ACHN (cell line): Measurements from ENCODE around the gene CRACR2A.

ENCODE experiments used
- DNase-seq: peaks from one replicate; pipeline ENCODE4 v3.0.0-alpha.2; 2015
- in situ Hi-C: cut with HindIII; loops from 2 replicates; pipeline ENCODE4 v1.10.0; 2017; ENCODE audit warnings: low sequenced_read_pairs, low pct_ligation_motif_present, low pct_unique_long_range_greater_than_20kb

Gene CRACR2A

DNA sequence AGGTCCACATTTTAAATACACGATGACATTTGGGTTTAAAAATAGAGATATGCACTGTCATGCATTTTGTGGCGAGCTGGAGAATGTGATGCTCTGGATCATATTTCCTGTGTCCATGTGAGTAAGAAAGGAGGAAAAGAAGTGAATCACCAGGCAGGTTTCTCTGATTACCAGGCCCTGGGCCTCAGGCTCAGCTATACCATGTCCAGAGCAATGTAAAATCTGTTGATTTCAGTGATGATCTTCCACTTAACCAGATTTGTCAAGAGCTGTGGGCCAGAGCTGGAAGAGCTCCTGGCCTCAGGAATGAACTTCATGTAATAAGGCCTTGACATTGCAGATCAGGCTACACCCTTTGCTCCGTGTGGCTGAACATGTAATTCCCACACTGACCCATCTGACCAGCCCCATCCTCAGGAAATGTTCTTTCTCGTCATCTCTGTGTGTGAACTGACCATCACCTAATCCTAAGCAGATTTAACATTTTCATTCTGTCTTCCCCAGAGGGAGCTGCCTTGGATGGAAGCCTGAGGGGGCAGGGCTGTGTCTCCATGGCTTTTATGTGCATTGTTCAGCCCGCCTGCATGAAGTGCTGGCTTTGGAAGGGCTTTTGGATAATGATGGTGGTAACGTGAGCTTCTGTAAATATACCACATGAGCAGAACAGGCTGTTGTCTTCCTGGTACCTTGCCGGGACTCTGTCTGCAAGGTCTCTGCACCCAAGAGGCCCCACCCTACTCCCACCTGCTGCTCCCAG, 54.5 kb downstream of the CRACR2A start:
- in situ Hi-C loops = no loop called here
- DNase-seq = peak; percentile 73

DNA sequence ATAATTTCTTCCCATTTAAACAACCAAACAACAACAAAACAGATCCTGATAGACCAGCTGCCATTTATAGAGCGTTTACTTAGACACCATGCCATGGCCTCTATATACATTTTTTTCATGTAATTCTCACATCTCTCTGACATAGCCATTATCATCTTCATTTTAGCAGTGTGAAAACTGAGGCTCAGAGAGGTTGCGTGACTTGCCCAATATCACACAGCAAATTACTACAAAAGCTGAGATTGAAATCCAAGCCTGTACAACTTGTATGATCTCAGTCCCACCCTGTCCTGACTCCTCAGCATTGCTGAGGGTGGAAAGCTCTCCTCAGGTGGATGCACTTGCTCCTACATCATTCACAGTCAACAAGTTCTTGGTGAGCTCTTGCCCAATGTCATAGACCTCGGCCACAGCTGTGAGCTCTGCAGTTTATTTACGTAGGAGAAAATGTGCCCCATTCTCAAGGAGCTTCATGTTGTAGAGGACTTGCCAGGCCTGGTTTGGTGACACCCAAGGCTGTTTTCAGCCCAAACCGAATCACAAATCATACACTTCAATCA, 55.5 kb downstream of the CRACR2A start:
- DNase-seq = no peak
- in situ Hi-C loops = no loop called here

- DNase-seq = no peak
- in situ Hi-C loops = no loop called here
These were observed 58.2 kb downstream of the CRACR2A start for GRCh38 chr12:3694673-3695072.

DNA sequence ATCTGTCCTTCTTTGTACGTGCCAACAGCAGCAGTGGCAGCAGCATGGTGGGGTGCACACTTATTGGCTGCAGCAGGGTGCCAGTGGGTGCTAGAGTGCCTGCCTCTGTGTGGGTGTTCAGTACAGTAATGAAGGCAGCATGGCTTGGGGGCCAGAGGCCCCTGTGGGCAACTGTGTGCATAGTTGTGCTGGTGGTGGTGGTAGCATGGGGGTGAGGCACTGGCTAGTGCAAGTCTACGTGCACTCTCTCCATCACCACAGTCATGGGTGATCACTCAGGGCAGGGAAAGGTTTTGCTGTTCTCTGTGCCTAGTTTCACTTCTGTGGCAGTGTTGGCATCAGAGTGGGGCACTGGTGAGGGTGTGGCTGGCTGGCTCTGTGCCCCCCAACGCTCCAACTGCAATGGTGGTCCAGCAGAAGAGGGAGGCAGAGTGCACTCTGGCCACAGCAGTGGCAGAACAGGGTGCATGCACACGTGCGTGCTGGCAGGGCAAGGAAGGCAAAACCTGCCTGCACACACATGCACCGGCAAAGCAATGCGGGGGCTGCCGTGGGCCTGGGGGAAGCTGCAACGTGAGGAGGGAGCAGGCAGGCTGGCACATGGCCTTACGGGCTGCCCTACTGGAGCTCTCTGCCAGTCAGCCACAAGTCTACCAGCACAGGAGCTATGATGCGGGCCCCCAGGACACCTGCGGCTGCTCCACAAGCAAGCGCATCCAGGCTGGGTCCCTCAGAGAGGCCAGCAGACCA, 60.1 kb downstream of the CRACR2A start:
- in situ Hi-C loops = no loop called here
- DNase-seq = no peak

- in situ Hi-C loops = no loop called here
- DNase-seq = no peak
These were observed 66.4 kb downstream of the CRACR2A start for GRCh38 chr12:3686463-3686862.

GRCh38 chr12:3685830-3686229, 67.1 kb downstream of the CRACR2A start:
- in situ Hi-C loops = no loop called here
- DNase-seq = no peak

DNA sequence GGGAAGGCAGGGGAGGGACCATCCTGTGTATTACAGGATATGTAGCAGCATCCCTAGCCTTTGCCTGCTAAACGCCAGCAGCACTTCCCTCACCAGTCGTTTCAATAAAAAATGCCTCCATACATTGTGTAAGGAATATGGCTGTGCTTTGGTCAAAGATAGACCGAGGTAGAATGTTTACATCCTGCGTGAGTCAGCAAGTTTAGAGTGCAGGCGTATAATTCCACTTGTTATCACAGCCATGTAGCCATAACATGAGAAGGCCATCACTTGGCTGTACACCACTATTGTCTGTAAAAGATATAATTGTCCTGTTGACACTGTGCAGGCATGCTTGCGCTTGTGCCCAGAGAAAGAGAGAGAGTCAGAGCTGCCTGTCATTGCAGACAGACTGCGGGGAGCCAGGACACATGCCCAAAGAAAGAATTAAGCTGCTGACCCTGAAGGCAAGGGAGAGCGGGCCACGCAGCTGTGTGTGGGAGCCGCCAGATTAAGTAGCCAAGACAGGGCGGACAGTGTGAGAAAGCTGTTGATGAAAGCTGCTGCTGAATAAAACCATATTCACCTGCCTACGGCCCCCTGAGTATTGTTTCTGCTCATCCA, 68.4 kb downstream of the CRACR2A start:
- in situ Hi-C loops = no loop called here
- DNase-seq = no peak

- in situ Hi-C loops = no loop called here
- DNase-seq = no peak
These were observed 69.2 kb downstream of the CRACR2A start for GRCh38 chr12:3683670-3684069.

GRCh38 chr12:3681595-3682061, 71.3 kb downstream of the CRACR2A start:
- no peak for DNase-seq
- in situ Hi-C loops = no loop called here

DNA sequence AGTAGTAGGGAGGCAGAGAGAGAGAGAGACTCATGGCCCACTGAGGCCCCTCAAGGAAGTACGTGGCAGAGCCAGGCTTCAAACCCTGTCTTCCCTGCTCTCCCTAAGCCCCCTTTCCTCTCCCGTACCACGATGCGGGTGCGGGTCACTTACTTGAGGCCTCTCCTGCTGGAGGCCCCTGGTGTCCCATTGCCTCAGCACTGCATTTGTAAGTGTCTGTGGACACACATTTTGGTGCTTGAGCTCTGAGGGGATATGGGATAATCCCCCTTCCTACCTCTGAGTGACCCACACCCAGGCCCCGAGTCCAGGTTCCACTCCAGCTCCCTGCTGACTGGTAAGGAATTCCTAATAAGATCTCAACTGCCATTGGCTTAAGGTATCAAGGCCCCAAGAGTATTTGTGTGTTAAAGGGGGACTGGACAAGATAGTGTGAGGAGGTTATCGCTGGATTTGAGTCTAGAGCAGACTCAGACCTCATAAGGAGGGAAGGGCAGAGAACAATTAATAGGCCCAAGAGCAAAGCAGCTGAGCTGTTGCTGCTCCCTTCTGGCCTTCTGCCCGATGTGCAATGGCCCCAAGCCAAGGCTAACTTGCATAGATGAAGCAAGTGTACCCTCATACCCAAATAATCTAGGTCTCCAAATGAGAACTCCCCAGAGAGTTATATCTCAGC, 71.9 kb downstream of the CRACR2A start:
- DNase-seq = no peak
- in situ Hi-C loops = no loop called here

- no peak for DNase-seq
- in situ Hi-C loops = no loop called here
These were observed 73.1 kb downstream of the CRACR2A start for GRCh38 chr12:3679831-3680230.

DNA sequence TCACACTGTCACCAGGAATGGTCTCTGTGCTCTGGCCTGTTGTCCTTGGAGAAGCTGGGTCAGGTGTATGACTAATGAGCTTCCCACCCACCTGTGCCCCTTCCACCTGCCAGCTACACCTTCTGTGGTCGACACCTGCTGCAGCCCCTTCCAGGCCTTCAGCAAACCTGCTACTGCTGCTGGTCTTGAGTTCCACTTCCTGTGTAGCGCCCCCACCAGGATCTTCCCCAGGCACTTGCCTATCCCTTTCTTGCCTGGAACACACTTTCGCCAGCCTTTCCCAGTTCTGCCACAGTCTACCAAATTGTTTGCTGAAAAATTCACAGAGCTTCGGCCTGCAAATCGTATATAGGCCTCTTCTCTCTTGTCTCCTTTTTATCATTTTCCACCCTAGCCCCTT, 75.3 kb downstream of the CRACR2A start:
- in situ Hi-C loops = no loop called here
- no peak for DNase-seq

- in situ Hi-C loops = loop anchor here (25.0 kb wide), 1 partner anchor 312 kb away; no protein-coding TSS in a partner anchor
- no peak for DNase-seq
These were observed 78.8 kb downstream of the CRACR2A start for GRCh38 chr12:3673981-3674708.

GRCh38 chr12:3672113-3672509, 80.8 kb downstream of the CRACR2A start:
- in situ Hi-C loops = loop anchor here (25.0 kb wide), 1 partner anchor 310 kb away; no protein-coding TSS in a partner anchor
- DNase-seq = no peak

- DNase-seq = no peak
- in situ Hi-C loops = loop anchor here (25.0 kb wide), 1 partner anchor 309 kb away; no protein-coding TSS in a partner anchor
These were observed 81.4 kb downstream of the CRACR2A start for GRCh38 chr12:3671330-3672112.

GRCh38 chr12:3670083-3670620, 82.8 kb downstream of the CRACR2A start:
- no peak for DNase-seq
- in situ Hi-C loops = loop anchor here (25.0 kb wide), 1 partner anchor 308 kb away; no protein-coding TSS in a partner anchor

- in situ Hi-C loops = loop anchor here (25.0 kb wide), 1 partner anchor 307 kb away; no protein-coding TSS in a partner anchor
These were observed 83.3 kb downstream of the CRACR2A start for GRCh38 chr12:3669594-3669993.

More at GRCh38 chr12:3669594-3669993, 83.3 kb downstream of the CRACR2A start:
- no peak for DNase-seq
